Fibroblast of pulmonary artery (primary cell): ENCODE data around the gene CLCF1.

ENCODE experiments used
- DNase-seq: peaks from one replicate; pipeline ENCODE4 v3.0.0-alpha.2; 2010; ENCODE audit warnings: low read depth
- H3K4me3 ChIP-seq: replicated peaks from 2 replicates; pipeline ENCODE4 v1.5.1; 2011; ENCODE audit warnings: low read depth, mild to moderate bottlenecking, control low read depth, low read length, moderate library complexity
- TF ChIP-seq, protein P1 (sequence below): IDR thresholded peaks from 2 replicates; pipeline ENCODE4 v1.5.1; 2011; ENCODE audit warnings: mild to moderate bottlenecking, control low read depth, low read length, inconsistent platforms; ENCODE audit errors: missing control alignments

The CLCF1 gene

DNA sequence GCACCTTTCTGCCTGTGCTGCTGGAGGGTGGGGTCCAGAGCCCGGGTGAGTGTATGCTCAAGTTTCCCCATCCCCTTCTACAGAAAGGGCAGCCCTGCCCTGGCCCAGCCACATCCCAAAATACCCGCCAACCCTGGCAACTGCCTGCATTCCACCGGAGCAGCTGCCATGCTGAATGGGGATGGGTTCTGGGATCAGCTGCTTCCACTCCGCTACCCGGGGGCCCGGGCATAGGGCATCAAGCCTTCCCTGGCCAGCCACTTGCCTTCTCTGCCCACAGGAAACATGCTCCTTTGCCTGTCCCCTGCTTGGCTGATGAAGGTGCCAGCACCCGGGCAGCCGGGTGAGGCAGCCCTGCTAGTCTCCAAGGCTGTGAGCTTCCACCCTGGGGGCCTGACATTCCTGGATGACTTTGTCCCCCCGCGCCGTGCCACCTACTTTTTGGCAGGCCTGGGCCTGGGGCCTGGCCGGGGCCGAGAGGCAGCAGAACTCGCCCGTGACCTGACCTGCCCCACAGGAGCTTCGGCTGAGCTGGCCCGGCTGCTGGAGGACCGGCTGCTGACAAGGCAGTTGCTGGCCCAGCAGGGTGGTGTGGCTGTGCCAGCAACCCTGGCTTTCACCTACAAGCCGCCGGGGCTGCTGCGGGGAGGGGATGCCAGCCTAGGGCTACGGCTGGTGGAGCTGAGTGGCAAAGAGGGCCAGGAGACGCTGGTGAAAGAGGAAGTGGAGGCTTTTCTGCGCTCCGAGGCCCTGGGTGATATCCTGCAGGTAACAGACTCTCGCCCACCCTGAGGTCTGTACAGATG lies 45.3 kb upstream of the CLCF1 start:
- TF ChIP-seq, protein P1, sequence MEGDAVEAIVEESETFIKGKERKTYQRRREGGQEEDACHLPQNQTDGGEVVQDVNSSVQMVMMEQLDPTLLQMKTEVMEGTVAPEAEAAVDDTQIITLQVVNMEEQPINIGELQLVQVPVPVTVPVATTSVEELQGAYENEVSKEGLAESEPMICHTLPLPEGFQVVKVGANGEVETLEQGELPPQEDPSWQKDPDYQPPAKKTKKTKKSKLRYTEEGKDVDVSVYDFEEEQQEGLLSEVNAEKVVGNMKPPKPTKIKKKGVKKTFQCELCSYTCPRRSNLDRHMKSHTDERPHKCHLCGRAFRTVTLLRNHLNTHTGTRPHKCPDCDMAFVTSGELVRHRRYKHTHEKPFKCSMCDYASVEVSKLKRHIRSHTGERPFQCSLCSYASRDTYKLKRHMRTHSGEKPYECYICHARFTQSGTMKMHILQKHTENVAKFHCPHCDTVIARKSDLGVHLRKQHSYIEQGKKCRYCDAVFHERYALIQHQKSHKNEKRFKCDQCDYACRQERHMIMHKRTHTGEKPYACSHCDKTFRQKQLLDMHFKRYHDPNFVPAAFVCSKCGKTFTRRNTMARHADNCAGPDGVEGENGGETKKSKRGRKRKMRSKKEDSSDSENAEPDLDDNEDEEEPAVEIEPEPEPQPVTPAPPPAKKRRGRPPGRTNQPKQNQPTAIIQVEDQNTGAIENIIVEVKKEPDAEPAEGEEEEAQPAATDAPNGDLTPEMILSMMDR = no peak
- H3K4me3 ChIP-seq = no peak overlapping the region
- DNase-seq = no peak

DNA sequence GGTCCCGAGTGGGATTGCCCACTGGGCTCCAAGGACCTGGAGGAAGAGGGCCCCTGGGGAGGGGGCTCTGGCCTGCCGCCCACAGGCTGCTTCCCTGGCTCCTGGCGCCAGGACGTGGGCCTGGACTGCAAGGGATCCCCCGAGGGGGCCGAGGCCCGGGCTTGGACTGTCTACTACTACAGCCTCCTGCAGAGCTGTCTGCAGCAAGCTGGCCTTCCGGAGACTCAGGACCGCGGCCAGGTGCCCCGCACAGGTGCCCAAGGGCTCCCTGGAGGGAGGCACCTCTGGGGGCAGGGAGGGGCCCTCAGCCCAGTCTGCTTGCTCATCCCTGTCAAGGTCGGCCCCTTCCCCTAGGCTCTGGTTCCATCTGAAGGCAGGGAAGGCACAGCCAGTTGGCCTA lies 44.0 kb upstream of the CLCF1 start:
- TF ChIP-seq, protein P1 = no peak
- no peak overlapping the region for H3K4me3 ChIP-seq
- no peak for DNase-seq

GRCh38 chr11:67416416-67417335 lies 43.3 kb upstream of the CLCF1 start:
- DNase-seq = peak; percentile 41
- TF ChIP-seq, protein P1 = no peak
- no peak overlapping the region for H3K4me3 ChIP-seq

GRCh38 chr11:67415501-67416304 lies 42.3 kb upstream of the CLCF1 start, which contains the start of gene CARNS1:
TSS of gene CARNS1 (plus strand) at chr11:67415678. CDS start at chr11:67416200, 522 bp downstream.
- DNase-seq = no peak
- peak within 1 kb of the TSS; percentile 14 for H3K4me3 ChIP-seq
- TF ChIP-seq, protein P1 = no peak

GRCh38 chr11:67413266-67413849 lies 40.0 kb upstream of the CLCF1 start:
- TF ChIP-seq, protein P1 = no peak
- H3K4me3 ChIP-seq = no peak overlapping the region
- no peak for DNase-seq
